HEK293 (cell line): ENCODE data around the gene CPM.

Experiments
- WT1 ChIP-seq: fragments of 450-650 bp; formaldehyde crosslinking; IDR thresholded peaks from 2 replicates; pipeline ENCODE4 v1.5.1; 2016; ENCODE audit warnings: missing biosample characterization, missing genetic modification characterization
- ZBTB20 ChIP-seq: fragments of 450-650 bp; formaldehyde crosslinking; IDR thresholded peaks from 2 replicates; pipeline ENCODE4 v1.5.1; 2016; ENCODE audit warnings: missing biosample characterization, missing genetic modification characterization
- ZEB2 ChIP-seq: fragments of 450-650 bp; formaldehyde crosslinking; IDR thresholded peaks from 2 replicates; pipeline ENCODE4 v1.5.1; 2016; ENCODE audit warnings: missing biosample characterization, missing genetic modification characterization
- ZNF114 ChIP-seq: fragments of 450-650 bp; formaldehyde crosslinking; IDR thresholded peaks from 2 replicates; pipeline ENCODE4 v1.5.0; 2017; ENCODE audit warnings: missing biosample characterization, missing genetic modification characterization
- ZNF324 ChIP-seq: fragments of 450-650 bp; formaldehyde crosslinking; IDR thresholded peaks from 2 replicates; pipeline ENCODE4 v1.5.1; 2016; ENCODE audit warnings: missing biosample characterization, missing genetic modification characterization
- TF ChIP-seq, protein P1 (sequence below): fragments of 450-650 bp; formaldehyde crosslinking; IDR thresholded peaks from 2 replicates; pipeline ENCODE4 v1.5.1; 2016; ENCODE audit warnings: missing biosample characterization, missing genetic modification characterization
- TF ChIP-seq, protein P2 (sequence below): fragments of 450-650 bp; formaldehyde crosslinking; IDR thresholded peaks from 2 replicates; pipeline ENCODE4; 2016; ENCODE audit warnings: missing biosample characterization, missing genetic modification characterization
- TF ChIP-seq, protein P3 (sequence below): fragments of 450-650 bp; formaldehyde crosslinking; IDR thresholded peaks from 2 replicates; pipeline ENCODE4 v1.5.1; 2016; ENCODE audit warnings: missing biosample characterization, missing genetic modification characterization
- TF ChIP-seq, protein P4 (sequence below): sonication (generic); formaldehyde crosslinking; IDR thresholded peaks from 2 replicates; pipeline ENCODE4 v1.8.1; 2022; ENCODE audit warnings: mild to moderate bottlenecking, moderate library complexity, missing genetic modification reagents

DNA sequence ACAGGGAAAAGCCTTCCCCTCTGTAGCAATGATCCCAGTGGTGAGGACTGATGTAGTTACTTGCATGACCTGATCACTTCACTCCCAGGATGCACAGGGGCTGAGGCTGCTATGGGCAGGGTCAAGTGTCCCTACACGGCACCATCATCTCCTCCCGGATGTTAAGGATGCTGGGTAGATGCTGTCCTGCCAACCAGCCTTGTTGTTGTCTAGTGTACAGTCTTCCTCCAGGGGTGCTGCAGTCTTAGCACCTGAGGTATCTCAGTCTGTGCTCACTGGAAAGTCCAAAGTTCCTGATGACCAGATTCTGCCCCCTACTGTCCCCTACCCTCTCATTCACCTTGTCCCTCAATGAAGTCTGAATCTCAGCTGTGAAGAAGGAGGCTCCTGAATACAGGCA is 20.1 kb downstream of the CPM start:
- TF ChIP-seq ZNF324 (tag by site-specific recombination) (no peak), WT1 (no peak), ZBTB20 (tag by site-specific recombination) (no peak), ZEB2 (tag by site-specific recombination) (no peak), ZNF114 (no peak)
- TF ChIP-seq, protein P1, sequence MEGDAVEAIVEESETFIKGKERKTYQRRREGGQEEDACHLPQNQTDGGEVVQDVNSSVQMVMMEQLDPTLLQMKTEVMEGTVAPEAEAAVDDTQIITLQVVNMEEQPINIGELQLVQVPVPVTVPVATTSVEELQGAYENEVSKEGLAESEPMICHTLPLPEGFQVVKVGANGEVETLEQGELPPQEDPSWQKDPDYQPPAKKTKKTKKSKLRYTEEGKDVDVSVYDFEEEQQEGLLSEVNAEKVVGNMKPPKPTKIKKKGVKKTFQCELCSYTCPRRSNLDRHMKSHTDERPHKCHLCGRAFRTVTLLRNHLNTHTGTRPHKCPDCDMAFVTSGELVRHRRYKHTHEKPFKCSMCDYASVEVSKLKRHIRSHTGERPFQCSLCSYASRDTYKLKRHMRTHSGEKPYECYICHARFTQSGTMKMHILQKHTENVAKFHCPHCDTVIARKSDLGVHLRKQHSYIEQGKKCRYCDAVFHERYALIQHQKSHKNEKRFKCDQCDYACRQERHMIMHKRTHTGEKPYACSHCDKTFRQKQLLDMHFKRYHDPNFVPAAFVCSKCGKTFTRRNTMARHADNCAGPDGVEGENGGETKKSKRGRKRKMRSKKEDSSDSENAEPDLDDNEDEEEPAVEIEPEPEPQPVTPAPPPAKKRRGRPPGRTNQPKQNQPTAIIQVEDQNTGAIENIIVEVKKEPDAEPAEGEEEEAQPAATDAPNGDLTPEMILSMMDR = no peak
- TF ChIP-seq, protein P2, sequence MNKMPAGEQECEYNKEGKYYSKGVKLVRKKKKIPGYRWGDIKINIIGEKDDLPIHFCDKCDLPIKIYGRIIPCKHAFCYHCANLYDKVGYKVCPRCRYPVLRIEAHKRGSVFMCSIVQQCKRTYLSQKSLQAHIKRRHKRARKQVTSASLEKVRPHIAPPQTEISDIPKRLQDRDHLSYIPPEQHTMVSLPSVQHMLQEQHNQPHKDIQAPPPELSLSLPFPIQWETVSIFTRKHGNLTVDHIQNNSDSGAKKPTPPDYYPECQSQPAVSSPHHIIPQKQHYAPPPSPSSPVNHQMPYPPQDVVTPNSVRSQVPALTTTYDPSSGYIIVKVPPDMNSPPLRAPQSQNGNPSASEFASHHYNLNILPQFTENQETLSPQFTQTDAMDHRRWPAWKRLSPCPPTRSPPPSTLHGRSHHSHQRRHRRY (tag by site-specific recombination) = no peak
- TF ChIP-seq, protein P3, sequence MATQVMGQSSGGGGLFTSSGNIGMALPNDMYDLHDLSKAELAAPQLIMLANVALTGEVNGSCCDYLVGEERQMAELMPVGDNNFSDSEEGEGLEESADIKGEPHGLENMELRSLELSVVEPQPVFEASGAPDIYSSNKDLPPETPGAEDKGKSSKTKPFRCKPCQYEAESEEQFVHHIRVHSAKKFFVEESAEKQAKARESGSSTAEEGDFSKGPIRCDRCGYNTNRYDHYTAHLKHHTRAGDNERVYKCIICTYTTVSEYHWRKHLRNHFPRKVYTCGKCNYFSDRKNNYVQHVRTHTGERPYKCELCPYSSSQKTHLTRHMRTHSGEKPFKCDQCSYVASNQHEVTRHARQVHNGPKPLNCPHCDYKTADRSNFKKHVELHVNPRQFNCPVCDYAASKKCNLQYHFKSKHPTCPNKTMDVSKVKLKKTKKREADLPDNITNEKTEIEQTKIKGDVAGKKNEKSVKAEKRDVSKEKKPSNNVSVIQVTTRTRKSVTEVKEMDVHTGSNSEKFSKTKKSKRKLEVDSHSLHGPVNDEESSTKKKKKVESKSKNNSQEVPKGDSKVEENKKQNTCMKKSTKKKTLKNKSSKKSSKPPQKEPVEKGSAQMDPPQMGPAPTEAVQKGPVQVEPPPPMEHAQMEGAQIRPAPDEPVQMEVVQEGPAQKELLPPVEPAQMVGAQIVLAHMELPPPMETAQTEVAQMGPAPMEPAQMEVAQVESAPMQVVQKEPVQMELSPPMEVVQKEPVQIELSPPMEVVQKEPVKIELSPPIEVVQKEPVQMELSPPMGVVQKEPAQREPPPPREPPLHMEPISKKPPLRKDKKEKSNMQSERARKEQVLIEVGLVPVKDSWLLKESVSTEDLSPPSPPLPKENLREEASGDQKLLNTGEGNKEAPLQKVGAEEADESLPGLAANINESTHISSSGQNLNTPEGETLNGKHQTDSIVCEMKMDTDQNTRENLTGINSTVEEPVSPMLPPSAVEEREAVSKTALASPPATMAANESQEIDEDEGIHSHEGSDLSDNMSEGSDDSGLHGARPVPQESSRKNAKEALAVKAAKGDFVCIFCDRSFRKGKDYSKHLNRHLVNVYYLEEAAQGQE (tag by site-specific recombination) = no peak
- TF ChIP-seq, protein P4, sequence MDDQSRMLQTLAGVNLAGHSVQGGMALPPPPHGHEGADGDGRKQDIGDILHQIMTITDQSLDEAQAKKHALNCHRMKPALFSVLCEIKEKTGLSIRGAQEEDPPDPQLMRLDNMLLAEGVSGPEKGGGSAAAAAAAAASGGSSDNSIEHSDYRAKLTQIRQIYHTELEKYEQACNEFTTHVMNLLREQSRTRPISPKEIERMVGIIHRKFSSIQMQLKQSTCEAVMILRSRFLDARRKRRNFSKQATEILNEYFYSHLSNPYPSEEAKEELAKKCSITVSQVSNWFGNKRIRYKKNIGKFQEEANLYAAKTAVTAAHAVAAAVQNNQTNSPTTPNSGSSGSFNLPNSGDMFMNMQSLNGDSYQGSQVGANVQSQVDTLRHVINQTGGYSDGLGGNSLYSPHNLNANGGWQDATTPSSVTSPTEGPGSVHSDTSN (CRISPR knock-in tag) = no peak
